IPS-NIHi11 (cell line): Measurements from ENCODE around the gene PRKACG.
"Not testable (repeated sequence)": the region's sequence is repeated elsewhere in the genome, so short reads cannot be mapped to it uniquely, and the experiment has no call there.

Source experiments
- DNase-seq: peaks from one replicate; pipeline ENCODE4 v3.0.0; 2012; ENCODE audit warnings: mixed read lengths, low spot score

The PRKACG gene

GRCh38 chr9:69023650-69024049, 9.7 kb upstream of the PRKACG start:
- DNase-seq = peak; percentile 71

GRCh38 chr9:69020301-69021145, 6.6 kb upstream of the PRKACG start:
- no peak for DNase-seq

GRCh38 chr9:69019808-69020207, 5.9 kb upstream of the PRKACG start:
- no peak for DNase-seq

GRCh38 chr9:69018737-69019136, 4.8 kb upstream of the PRKACG start:
- DNase-seq = no peak

- no peak for DNase-seq
These were observed 2.5 kb upstream of the PRKACG start for GRCh38 chr9:69016191-69017096.

- no peak for DNase-seq
These were observed 558 bp downstream of the PRKACG start for GRCh38 chr9:69013382-69013727.

- DNase-seq = no peak
These were observed 1.1 kb downstream of the PRKACG start for GRCh38 chr9:69012696-69013381.

- DNase-seq = no peak
These were observed 4.2 kb downstream of the PRKACG start for GRCh38 chr9:69009708-69010107.

- DNase-seq = no peak
These were observed 9.1 kb downstream of the PRKACG start for GRCh38 chr9:69004836-69005235.

- no peak for DNase-seq
These were observed 10.9 kb downstream of the PRKACG start for GRCh38 chr9:69003051-69003450.

GRCh38 chr9:69001921-69002320, 12.0 kb downstream of the PRKACG start:
- DNase-seq = no peak

- DNase-seq = peak; percentile 76
These were observed 14.4 kb downstream of the PRKACG start for GRCh38 chr9:68999393-69000105.

GRCh38 chr9:68998812-68999211, 15.1 kb downstream of the PRKACG start:
- DNase-seq = no peak

GRCh38 chr9:68998385-68998784, 15.5 kb downstream of the PRKACG start:
- no peak for DNase-seq

- DNase-seq = no peak
These were observed 16.2 kb downstream of the PRKACG start for GRCh38 chr9:68997666-68998065.

GRCh38 chr9:68996462-68996861, 17.5 kb downstream of the PRKACG start:
- no peak for DNase-seq

- no peak for DNase-seq
These were observed 18.1 kb downstream of the PRKACG start for GRCh38 chr9:68995776-68996175.

GRCh38 chr9:68991457-68991856, 22.5 kb downstream of the PRKACG start:
- no peak for DNase-seq

GRCh38 chr9:68986949-68987348, 27.0 kb downstream of the PRKACG start:
- DNase-seq = not testable (repeated sequence)

- DNase-seq = no peak
These were observed 30.1 kb downstream of the PRKACG start for GRCh38 chr9:68983522-68984424.

- DNase-seq = no peak
These were observed 30.9 kb downstream of the PRKACG start for GRCh38 chr9:68983008-68983411.
